Tibial nerve (tissue), 4 donors: Measurements from ENCODE around the gene CITED4. TPM values are rescaled to one million over a fixed set of nuclear protein-coding genes. Genes with fewer than 3 reads are reported as not detected.
A peak's percentile ranks its signal among the peaks of the same experiment; 100 is the strongest.

Source experiments
- DNase-seq, 2 donors: peaks; one replicate each; pipeline ENCODE4 v3.0.0-alpha.2; 2019; ENCODE audit warnings: low spot score in 2 of 2
- H3K27ac ChIP-seq, 4 donors: fragments of 200-600 bp; sonication (generic) in 3 of 4; one replicate each; pipeline ENCODE4 v1.5.1; 2017 to 2019; ENCODE audit warnings: mild to moderate bottlenecking in 1 of 4
- H3K27me3 ChIP-seq, 2 donors: fragments of 200-600 bp; sonication (generic) in 1 of 2; one replicate each; pipeline versions ENCODE4 v1.5.1 to v1.6.0; 2017 to 2019
- H3K36me3 ChIP-seq, 3 donors: fragments of 200-600 bp; sonication (generic); one replicate each; pipeline ENCODE4 v1.5.1; 2018 to 2019
- H3K4me1 ChIP-seq, 4 donors: fragments of 200-600 bp; sonication (generic) in 3 of 4; one replicate each; pipeline ENCODE4 v1.5.1; 2017 to 2019
- H3K4me3 ChIP-seq, 4 donors: fragments of 200-600 bp; sonication (generic) in 3 of 4; one replicate each; pipeline ENCODE4 v1.5.1; 2017 to 2019; ENCODE audit warnings: mild to moderate bottlenecking in 1 of 4, moderate library complexity in 1 of 4
- H3K9me3 ChIP-seq, 4 donors: fragments of 200-600 bp; sonication (generic) in 3 of 4; one replicate each; pipeline ENCODE4 v1.5.1; 2017 to 2019
- CTCF ChIP-seq, 5 experiments: fragments of 200-600 bp in 3 of 5; fragments of 450-650 bp in 2 of 5; sonication (generic) in 3 of 5; IDR thresholded peaks; one replicate each; pipeline ENCODE4 v1.5.1; 2016 to 2019; ENCODE audit warnings: antibody characterized with exemption in 5 of 5, mild to moderate bottlenecking in 3 of 5, moderate library complexity in 2 of 5
- EP300 ChIP-seq, 2 donors: sonication (generic); formaldehyde crosslinking; IDR thresholded peaks; one replicate each; pipeline ENCODE4 v1.6.1; 2017; ENCODE audit warnings: antibody characterized with exemption in 2 of 2, mild to moderate bottlenecking in 1 of 2
- POLR2A ChIP-seq, 2 donors: fragments of 450-650 bp; IDR thresholded peaks; one replicate each; pipeline ENCODE4 v1.6.1; 2017; ENCODE audit warnings: antibody characterized with exemption in 2 of 2, mild to moderate bottlenecking in 2 of 2, moderate library complexity in 2 of 2
- WGBS, 2 donors: methylation state at CpG; one replicate each; pipeline ENCODE4 v1.1.5; 2018; 5-methylcytosine and 5-hydroxymethylcytosine counted together
- total RNA-seq, 4 donors: library from RNA; depleted of rRNA; stranded (reverse); fragments of >200 nt; gene quantifications; one replicate each; pipeline ENCODE4 v1.1.0, GENCODE V29; 2016

CITED4 gene
- total RNA-seq, 4 donors from 2014 or later: 6.0 to 20.3 (median 13.4) TPM

DNA sequence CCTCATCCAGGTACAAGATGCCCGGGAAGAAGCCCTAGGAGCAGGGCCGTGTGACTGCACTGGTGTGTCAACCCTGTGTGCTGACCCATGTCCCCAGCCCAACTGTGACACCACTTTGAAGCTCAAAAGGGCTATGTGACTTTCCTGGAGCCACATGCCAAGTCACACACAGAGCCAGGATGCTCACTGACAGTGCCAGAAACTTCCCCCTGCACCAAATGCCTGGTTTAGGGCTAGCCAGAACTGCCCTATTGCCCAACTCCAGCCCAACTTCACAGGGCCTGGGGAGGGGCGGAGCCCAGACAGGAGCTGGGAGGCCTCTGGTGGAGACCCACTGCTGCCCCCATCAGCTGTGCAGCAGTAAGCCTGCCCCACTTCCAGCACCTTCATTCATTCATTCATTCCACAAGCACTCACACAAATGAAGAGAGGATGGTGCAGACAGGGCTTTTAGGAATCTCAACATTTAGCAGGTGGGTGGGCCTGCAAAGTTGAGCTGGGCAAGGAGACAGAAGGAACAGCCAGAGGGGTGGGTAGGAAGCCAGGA is 41.8 kb downstream of the CITED4 start:
- TF ChIP-seq POLR2A (IDR thresholded peaks at IDR 0.05) (no peak), CTCF (IDR thresholded peaks at IDR 0.05) (no peak), EP300 (IDR thresholded peaks at IDR 0.05) (no peak)
- H3K36me3 ChIP-seq: no peaks in the 10 kb centered on the region
- peaks cover 0 to 20% of the 10 kb centered on the region in 2 donors for H3K27me3 ChIP-seq
- H3K4me3 ChIP-seq: no peak overlapping the region
- H3K27ac ChIP-seq: no peak overlapping the region
- no peaks in the 10 kb centered on the region for H3K9me3 ChIP-seq
- WGBS, 2 donors: 87 to 95% methylated on average over 3 of the region's 3 CpGs
- no peak for DNase-seq
- H3K4me1 ChIP-seq: peaks cover 0 to 29% (median 5%) of the 10 kb centered on the region in 4 donors

DNA sequence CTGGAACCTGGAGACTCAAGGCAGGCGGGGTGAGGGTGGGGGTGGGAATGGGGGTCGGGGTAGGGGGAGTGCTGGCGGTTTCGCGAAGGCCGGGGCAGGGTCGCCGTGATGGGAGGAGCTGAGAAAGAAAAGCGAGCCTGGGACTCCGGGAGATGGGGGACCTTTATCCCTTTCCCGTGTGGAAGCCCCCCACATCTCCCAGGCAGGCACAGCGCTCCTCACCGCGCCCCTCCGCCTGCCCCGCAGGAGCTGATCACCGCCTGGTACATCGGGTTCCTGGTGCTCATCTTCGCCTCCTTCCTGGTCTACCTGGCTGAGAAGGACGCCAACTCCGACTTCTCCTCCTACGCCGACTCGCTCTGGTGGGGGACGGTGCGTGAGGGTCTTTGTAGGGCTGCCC is 43.1 kb downstream of the CITED4 start:
- Histone ChIP-seq H3K4me3 (peak overlapping the region in 1 of 4 donors; percentile 50), H3K36me3 (no peaks in the 10 kb centered on the region), H3K27me3 (peaks cover 0 to 20% of the 10 kb centered on the region in 2 donors), H3K27ac (no peak overlapping the region), H3K4me1 (peaks cover 0 to 20% (median 5%) of the 10 kb centered on the region in 4 donors), H3K9me3 (no peaks in the 10 kb centered on the region)
- WGBS, 2 donors: 46 to 49% methylated on average over 21 to 26 of the region's 26 CpGs
- TF ChIP-seq POLR2A (IDR thresholded peaks at IDR 0.05) (no peak), CTCF (IDR thresholded peaks at IDR 0.05) (no peak), EP300 (IDR thresholded peaks at IDR 0.05) (no peak)
- no peak for DNase-seq

DNA sequence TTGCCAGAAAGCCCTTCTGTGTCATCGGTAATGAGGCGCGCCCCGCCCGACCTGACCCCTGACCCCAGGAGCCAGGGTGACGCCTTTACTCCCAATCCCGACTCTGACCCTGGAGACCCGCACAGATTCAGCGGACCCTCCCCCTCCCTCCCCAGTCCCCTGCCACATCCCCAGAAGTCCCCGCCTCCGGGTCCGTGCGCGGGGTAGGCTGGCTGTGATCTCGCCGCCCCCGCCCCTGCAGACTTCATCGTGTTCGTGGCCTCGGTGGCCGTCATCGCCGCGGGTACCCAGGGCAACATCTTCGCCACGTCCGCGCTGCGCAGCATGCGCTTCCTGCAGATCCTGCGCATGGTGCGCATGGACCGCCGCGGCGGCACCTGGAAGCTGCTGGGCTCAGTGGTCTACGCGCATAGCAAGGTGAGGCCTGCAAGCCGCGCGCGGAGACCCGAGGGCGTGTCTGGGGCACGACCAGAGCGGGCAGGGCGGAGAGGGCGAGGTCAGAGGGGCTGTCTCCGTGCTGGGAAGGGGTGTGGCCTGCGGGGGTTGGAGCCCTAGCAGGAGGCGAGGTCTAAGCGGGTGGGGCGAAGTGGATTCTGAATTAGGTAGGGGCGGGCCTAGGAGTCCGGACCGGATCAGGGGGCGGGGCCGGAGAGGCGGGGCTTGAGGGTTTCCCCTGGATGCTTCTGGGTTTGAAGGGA is 43.8 kb downstream of the CITED4 start:
- Histone ChIP-seq H3K9me3 (no peaks in the 10 kb centered on the region), H3K27ac (no peak overlapping the region), H3K4me1 (peaks cover 0 to 20% (median 5%) of the 10 kb centered on the region in 4 donors), H3K4me3 (peak overlapping the region; percentile 13 to 50 (median 40)), H3K27me3 (peaks cover 0 to 20% of the 10 kb centered on the region in 2 donors), H3K36me3 (no peaks in the 10 kb centered on the region)
- 12 to 19% methylated on average over 41 to 44 of the region's 59 CpGs for WGBS, 2 donors
- DNase-seq: peak; percentile 8 to 24
- TF ChIP-seq POLR2A (IDR thresholded peaks at IDR 0.05) (no peak), EP300 (IDR thresholded peaks at IDR 0.05) (no peak), CTCF (IDR thresholded peaks at IDR 0.05) (no peak)

- Histone ChIP-seq H3K36me3 (no peaks in the 10 kb centered on the region), H3K27me3 (peaks cover 0 to 20% of the 10 kb centered on the region in 2 donors), H3K9me3 (no peaks in the 10 kb centered on the region), H3K27ac (no peak overlapping the region), H3K4me1 (peaks cover 0 to 20% (median 5%) of the 10 kb centered on the region in 4 donors), H3K4me3 (peak overlapping the region in 3 of 4 donors; percentile 35 to 50 (median 45))
- no peak for TF ChIP-seq EP300 (IDR thresholded peaks at IDR 0.05)
- no peak for TF ChIP-seq POLR2A (IDR thresholded peaks at IDR 0.05)
- TF ChIP-seq CTCF (IDR thresholded peaks at IDR 0.05): no peak
- no peak for DNase-seq
- 34 to 72% methylated on average over 8 to 19 of the region's 19 CpGs for WGBS, 2 donors
These were observed 44.3 kb downstream of the CITED4 start for GRCh38 chr1:40817791-40818263.

DNA sequence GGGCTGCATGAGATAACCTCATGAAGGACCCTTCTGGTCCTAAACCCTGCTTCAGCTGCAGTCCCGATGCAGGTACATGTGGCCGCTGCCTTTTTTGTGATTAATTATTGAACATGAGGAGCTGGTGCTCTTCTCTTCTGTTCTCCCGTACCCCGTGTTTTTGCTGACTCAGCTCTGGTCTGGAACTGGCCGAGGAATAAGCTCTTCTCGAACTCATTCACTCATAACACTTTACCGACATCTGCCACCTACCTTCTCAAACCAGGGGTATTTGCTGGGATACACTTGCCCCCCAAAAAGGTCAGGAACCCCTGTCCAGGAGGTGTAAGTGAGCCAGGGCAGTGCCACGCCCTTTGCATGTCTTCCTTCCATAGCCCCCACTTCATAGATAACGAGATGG is 46.7 kb downstream of the CITED4 start:
- no peak overlapping the region for H3K4me3 ChIP-seq
- peaks cover 0 to 20% of the 10 kb centered on the region in 2 donors for H3K27me3 ChIP-seq
- no peak for TF ChIP-seq POLR2A (IDR thresholded peaks at IDR 0.05)
- TF ChIP-seq CTCF (IDR thresholded peaks at IDR 0.05): no peak
- no peak for TF ChIP-seq EP300 (IDR thresholded peaks at IDR 0.05)
- no peak for DNase-seq
- H3K9me3 ChIP-seq: no peaks in the 10 kb centered on the region
- H3K36me3 ChIP-seq: no peaks in the 10 kb centered on the region
- peaks cover 0 to 14% (median 5%) of the 10 kb centered on the region in 4 donors for H3K4me1 ChIP-seq
- WGBS, 2 donors: 75 to 77% methylated on average over 9 of the region's 9 CpGs
- no peak overlapping the region for H3K27ac ChIP-seq
